ENCODE results near the gene CDKAL1.

DNA sequence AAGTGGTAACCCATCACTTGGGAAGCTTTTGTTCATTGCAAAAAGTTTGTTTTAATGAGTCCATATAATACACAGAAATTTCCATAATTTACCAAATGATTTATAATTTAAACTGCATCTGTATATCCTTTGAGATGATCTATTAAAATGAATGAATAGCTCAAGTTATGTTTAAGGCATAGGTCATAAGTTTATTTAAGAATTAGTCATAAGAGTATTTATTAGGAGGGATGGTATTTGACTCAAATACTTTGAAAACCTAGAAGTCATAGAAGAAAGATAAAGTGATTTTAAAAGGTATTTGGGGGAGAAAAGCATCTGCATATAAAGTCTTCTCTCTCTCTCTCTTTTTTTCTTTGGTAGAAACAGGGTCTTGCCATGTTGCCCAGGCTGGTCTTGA is 388.5 kb downstream of the CDKAL1 start:
- TF ChIP-seq, protein P1, sequence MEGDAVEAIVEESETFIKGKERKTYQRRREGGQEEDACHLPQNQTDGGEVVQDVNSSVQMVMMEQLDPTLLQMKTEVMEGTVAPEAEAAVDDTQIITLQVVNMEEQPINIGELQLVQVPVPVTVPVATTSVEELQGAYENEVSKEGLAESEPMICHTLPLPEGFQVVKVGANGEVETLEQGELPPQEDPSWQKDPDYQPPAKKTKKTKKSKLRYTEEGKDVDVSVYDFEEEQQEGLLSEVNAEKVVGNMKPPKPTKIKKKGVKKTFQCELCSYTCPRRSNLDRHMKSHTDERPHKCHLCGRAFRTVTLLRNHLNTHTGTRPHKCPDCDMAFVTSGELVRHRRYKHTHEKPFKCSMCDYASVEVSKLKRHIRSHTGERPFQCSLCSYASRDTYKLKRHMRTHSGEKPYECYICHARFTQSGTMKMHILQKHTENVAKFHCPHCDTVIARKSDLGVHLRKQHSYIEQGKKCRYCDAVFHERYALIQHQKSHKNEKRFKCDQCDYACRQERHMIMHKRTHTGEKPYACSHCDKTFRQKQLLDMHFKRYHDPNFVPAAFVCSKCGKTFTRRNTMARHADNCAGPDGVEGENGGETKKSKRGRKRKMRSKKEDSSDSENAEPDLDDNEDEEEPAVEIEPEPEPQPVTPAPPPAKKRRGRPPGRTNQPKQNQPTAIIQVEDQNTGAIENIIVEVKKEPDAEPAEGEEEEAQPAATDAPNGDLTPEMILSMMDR (IDR thresholded peaks at IDR 0.05): no peak
- TF ChIP-seq, protein P2, sequence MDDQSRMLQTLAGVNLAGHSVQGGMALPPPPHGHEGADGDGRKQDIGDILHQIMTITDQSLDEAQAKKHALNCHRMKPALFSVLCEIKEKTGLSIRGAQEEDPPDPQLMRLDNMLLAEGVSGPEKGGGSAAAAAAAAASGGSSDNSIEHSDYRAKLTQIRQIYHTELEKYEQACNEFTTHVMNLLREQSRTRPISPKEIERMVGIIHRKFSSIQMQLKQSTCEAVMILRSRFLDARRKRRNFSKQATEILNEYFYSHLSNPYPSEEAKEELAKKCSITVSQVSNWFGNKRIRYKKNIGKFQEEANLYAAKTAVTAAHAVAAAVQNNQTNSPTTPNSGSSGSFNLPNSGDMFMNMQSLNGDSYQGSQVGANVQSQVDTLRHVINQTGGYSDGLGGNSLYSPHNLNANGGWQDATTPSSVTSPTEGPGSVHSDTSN (IDR thresholded peaks at IDR 0.05): no peak
